SU-DHL-6 (cell line): Measurements from ENCODE around the gene ACVR1.

ENCODE experiments used
- H2AFZ ChIP-seq: fragments of 200-600 bp; sonication (generic); 2 replicates; pipeline ENCODE4 v1.6.1; 2014; ENCODE audit warnings: low read depth, mild to moderate bottlenecking, moderate library complexity, mixed read lengths, antibody characterized with exemption, low read length; ENCODE audit not compliant: severe bottlenecking
- H3F3A ChIP-seq: fragments of 200-600 bp; shearing (Covaris generic); 2 replicates; pipeline ENCODE4 v1.6.0; 2016; ENCODE audit warnings: antibody characterized with exemption, mild to moderate bottlenecking; ENCODE audit not compliant: insufficient read depth
- H3K27ac ChIP-seq: fragments of 200-600 bp; sonication (generic); 2 replicates; pipeline ENCODE4 v1.5.1; 2016; ENCODE audit warnings: low read depth, mild to moderate bottlenecking, low read length, moderate library complexity, mixed read lengths
- H3K27me3 ChIP-seq: fragments of 200-600 bp; sonication (generic), shearing (Covaris generic); 2 replicates; pipeline ENCODE4 v1.6.0; 2014; ENCODE audit warnings: mild to moderate bottlenecking, low read length
- H3K36me3 ChIP-seq: fragments of 200-600 bp; sonication (generic); 2 replicates; pipeline ENCODE4 v1.6.1; 2014; ENCODE audit warnings: mild to moderate bottlenecking, low read length, mixed read lengths
- H3K4me2 ChIP-seq: fragments of 300-600, 200-600 bp; shearing (Covaris generic), sonication (generic); 2 replicates; pipeline ENCODE4 v1.6.0; 2014; ENCODE audit warnings: low read length, low read depth, mild to moderate bottlenecking; ENCODE audit not compliant: poor library complexity, severe bottlenecking
- H3K4me3 ChIP-seq: fragments of 200-600 bp; sonication (generic); 2 replicates; pipeline ENCODE4 v1.5.1; 2014; ENCODE audit warnings: antibody characterized with exemption, low read length, mild to moderate bottlenecking, mixed read lengths; ENCODE audit not compliant: insufficient read depth, poor library complexity, severe bottlenecking
- H3K79me2 ChIP-seq: fragments of 200-600 bp; sonication (generic); 2 replicates; pipeline ENCODE4 v1.6.1; 2014; ENCODE audit warnings: mild to moderate bottlenecking, low read length, moderate library complexity; ENCODE audit not compliant: insufficient read depth
- H3K9ac ChIP-seq: fragments of 200-600 bp; sonication (generic); 2 replicates; pipeline ENCODE4 v1.7.0; 2014; ENCODE audit warnings: mild to moderate bottlenecking, low read length
- H3K9me2 ChIP-seq: fragments of 200-600 bp; sonication (generic); replicated peaks from 2 replicates; pipeline ENCODE4 v1.6.1; 2014; ENCODE audit warnings: low read length; ENCODE audit not compliant: insufficient read depth
- H3K9me3 ChIP-seq: fragments of 200-600 bp; sonication (generic); 2 replicates; pipeline ENCODE4 v1.6.1; 2014; ENCODE audit warnings: low read length, mixed read lengths; ENCODE audit not compliant: insufficient read depth
- H4K20me1 ChIP-seq: fragments of 200-600 bp; sonication (generic); 2 replicates; pipeline ENCODE4 v1.6.1; 2014; ENCODE audit warnings: low read depth, mild to moderate bottlenecking, antibody characterized with exemption, low read length, moderate library complexity, mixed read lengths
- CTCF ChIP-seq: fragments of 200-600 bp; sonication (generic); IDR thresholded peaks from one replicate; pipeline ENCODE4 v1.5.1; 2017; ENCODE audit warnings: antibody characterized with exemption, mild to moderate bottlenecking, low read length, moderate library complexity; ENCODE audit not compliant: insufficient read depth, poor library complexity, severe bottlenecking
- EZH2phosphoT487 ChIP-seq: fragments of 200-600 bp; sonication (generic), shearing (Covaris generic); conservative IDR thresholded peaks from 2 replicates; pipeline ENCODE4 v1.6.1; 2018; ENCODE audit warnings: mild to moderate bottlenecking, antibody characterized with exemption, low read length, moderate library complexity, mixed read lengths

The ACVR1 gene

GRCh38 chr2:157841485-157841884, 34.6 kb downstream of the ACVR1 start:
- H3K4me2 ChIP-seq: no peak overlapping the region

DNA sequence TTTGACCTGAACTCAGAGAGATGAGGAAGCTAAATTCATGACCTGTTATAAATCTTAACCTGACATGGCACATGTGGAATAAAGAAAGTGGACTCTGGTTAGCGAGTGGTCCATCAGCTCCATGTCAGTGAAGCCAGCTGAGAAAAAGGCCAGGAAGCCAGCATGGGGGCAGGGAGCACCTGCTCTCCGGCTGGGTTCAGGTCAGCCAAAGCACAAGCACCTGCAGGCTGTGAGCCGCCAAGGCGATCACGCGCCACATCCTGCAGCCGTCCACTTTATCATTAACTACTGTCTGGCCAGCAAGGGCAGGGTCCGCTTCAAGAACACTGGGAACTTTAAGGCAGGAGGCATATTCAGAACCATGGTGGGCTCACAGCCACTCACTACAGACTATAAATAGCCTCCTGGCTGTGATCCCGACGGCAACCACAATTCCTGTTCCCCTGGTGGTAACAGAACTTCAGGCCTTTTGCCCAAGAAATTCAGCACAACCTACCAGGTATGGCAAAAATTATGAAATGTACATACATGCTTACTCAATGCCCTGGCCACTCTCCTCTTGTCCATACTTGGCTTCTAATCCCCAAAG, 35.5 kb downstream of the ACVR1 start:
- no peak overlapping the region for H3K4me3 ChIP-seq
- no peaks in the 10 kb centered on the region for H4K20me1 ChIP-seq
- H3K79me2 ChIP-seq: no peaks in the 10 kb centered on the region
- H3K36me3 ChIP-seq: no peaks in the 10 kb centered on the region
- TF ChIP-seq CTCF (no peak), EZH2phosphoT487 (no peak)
- no peaks in the 10 kb centered on the region for H3K27me3 ChIP-seq
- no peaks in the 10 kb centered on the region for H3F3A ChIP-seq
- no peak overlapping the region for H3K27ac ChIP-seq
- H3K4me2 ChIP-seq: no peak overlapping the region
- no peak overlapping the region for H2AFZ ChIP-seq
- H3K9me2 ChIP-seq: no peaks in the 10 kb centered on the region
- H3K9ac ChIP-seq: no peak overlapping the region
- H3K9me3 ChIP-seq: no peaks in the 10 kb centered on the region

More at GRCh38 chr2:157841485-157841884, 34.6 kb downstream of the ACVR1 start:
- no peak overlapping the region for H3K9ac ChIP-seq
- no peak overlapping the region for H3K4me3 ChIP-seq
- no peaks in the 10 kb centered on the region for H3K79me2 ChIP-seq
- no peaks in the 10 kb centered on the region for H3K9me2 ChIP-seq
- H3K27me3 ChIP-seq: no peaks in the 10 kb centered on the region
- no peak overlapping the region for H2AFZ ChIP-seq
- no peaks in the 10 kb centered on the region for H4K20me1 ChIP-seq
- TF ChIP-seq CTCF (no peak), EZH2phosphoT487 (no peak)
- no peak overlapping the region for H3K27ac ChIP-seq
- no peaks in the 10 kb centered on the region for H3K9me3 ChIP-seq
- no peaks in the 10 kb centered on the region for H3F3A ChIP-seq
- H3K36me3 ChIP-seq: no peaks in the 10 kb centered on the region

DNA sequence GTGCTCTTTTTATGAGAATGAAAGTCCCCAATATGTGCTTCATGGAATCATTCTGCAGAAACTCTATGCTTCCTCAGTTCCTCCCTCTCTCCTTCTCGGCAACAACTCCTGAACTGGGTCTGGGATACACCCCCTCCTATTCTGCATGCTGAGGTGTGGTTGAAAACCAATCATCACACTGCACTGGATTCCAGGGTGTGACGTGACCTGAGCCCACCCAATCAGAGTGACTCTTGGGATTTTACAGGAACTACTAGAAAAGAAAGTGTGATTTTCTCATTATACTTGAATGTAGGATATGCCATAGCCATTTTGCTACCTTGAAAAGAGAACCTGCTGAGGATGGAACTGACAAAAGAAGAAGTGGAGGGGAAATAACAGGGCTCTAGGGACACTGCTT, 36.3 kb downstream of the ACVR1 start:
- H3K27ac ChIP-seq: no peak overlapping the region

More for the DNA sequence above, 36.3 kb downstream of the ACVR1 start:
- Histone ChIP-seq H3K9me2 (no peaks in the 10 kb centered on the region), H4K20me1 (no peaks in the 10 kb centered on the region), H3K36me3 (no peaks in the 10 kb centered on the region), H3K27me3 (no peaks in the 10 kb centered on the region), H2AFZ (no peak overlapping the region), H3K4me2 (no peak overlapping the region), H3F3A (no peaks in the 10 kb centered on the region), H3K4me3 (no peak overlapping the region), H3K9me3 (no peaks in the 10 kb centered on the region), H3K9ac (no peak overlapping the region), H3K79me2 (no peaks in the 10 kb centered on the region)
- TF ChIP-seq EZH2phosphoT487 (no peak), CTCF (no peak)
